ENCODE data around the gene ELL.

GRCh38 chr19:18484992-18485391 lies 36.9 kb downstream of the ELL start:
- TF ChIP-seq, protein P1, sequence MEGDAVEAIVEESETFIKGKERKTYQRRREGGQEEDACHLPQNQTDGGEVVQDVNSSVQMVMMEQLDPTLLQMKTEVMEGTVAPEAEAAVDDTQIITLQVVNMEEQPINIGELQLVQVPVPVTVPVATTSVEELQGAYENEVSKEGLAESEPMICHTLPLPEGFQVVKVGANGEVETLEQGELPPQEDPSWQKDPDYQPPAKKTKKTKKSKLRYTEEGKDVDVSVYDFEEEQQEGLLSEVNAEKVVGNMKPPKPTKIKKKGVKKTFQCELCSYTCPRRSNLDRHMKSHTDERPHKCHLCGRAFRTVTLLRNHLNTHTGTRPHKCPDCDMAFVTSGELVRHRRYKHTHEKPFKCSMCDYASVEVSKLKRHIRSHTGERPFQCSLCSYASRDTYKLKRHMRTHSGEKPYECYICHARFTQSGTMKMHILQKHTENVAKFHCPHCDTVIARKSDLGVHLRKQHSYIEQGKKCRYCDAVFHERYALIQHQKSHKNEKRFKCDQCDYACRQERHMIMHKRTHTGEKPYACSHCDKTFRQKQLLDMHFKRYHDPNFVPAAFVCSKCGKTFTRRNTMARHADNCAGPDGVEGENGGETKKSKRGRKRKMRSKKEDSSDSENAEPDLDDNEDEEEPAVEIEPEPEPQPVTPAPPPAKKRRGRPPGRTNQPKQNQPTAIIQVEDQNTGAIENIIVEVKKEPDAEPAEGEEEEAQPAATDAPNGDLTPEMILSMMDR (IDR thresholded peaks at IDR 0.05), result no peak
- TF ChIP-seq ZFX (IDR thresholded peaks at IDR 0.05; ENCODE audit: borderline replicate concordance), result no peak
